GM10248 (cell line): Measurements from ENCODE around the gene SH2B3.

Experiments used
- CTCF ChIA-PET: fragments of 300-600 bp; sonication (Branson Sonifier 250); formaldehyde crosslinking; extraction: SDS; loops from one replicate; lab custom pipeline; 2021; ENCODE audit warnings: antibody characterized with exemption; lab: Yijun Ruan, JAX
- POLR2A ChIA-PET: fragments of 350-650 bp; sonication (Branson Sonifier 250); formaldehyde crosslinking; extraction: SDS; loops from one replicate; lab custom pipeline; 2020; ENCODE audit warnings: antibody characterized with exemption; lab: Yijun Ruan, JAX
- DNase-seq: peaks from one replicate; pipeline ENCODE4 v3.0.0; 2012; ENCODE audit errors: extremely low spot score
- TF ChIP-seq, protein P1 (sequence below): IDR thresholded peaks from 2 replicates; pipeline ENCODE4 v1.5.1; 2012; ENCODE audit warnings: mild to moderate bottlenecking, low read depth; ENCODE audit errors: extremely low read depth, missing control alignments, control extremely low read depth

The SH2B3 gene

DNA sequence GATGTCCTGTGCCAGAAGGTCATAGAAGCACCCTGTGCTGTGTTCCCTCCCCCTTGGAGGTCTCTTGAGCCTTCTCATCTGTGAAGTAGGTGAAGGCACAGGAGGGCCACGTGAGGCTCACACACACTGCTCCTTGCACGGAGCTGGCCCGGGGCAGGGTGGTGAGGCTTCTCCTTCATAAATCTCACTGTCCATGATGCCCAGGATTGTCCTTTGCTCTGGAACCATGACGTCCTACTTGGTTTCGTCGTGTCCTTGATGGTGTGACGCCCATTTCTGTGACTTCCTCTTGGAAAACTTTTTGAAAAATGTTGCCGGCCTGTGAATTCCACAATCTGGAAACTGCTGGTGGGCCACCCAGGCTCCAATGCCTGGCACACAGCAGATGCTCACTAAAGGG lies 34.4 kb downstream of the SH2B3 start:
- DNase-seq: no peak
- TF ChIP-seq, protein P1, sequence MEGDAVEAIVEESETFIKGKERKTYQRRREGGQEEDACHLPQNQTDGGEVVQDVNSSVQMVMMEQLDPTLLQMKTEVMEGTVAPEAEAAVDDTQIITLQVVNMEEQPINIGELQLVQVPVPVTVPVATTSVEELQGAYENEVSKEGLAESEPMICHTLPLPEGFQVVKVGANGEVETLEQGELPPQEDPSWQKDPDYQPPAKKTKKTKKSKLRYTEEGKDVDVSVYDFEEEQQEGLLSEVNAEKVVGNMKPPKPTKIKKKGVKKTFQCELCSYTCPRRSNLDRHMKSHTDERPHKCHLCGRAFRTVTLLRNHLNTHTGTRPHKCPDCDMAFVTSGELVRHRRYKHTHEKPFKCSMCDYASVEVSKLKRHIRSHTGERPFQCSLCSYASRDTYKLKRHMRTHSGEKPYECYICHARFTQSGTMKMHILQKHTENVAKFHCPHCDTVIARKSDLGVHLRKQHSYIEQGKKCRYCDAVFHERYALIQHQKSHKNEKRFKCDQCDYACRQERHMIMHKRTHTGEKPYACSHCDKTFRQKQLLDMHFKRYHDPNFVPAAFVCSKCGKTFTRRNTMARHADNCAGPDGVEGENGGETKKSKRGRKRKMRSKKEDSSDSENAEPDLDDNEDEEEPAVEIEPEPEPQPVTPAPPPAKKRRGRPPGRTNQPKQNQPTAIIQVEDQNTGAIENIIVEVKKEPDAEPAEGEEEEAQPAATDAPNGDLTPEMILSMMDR: no peak
- ChIA-PET POLR2A (no interaction called here), CTCF (interaction anchor here (0.9 to 44.4 kb wide), 3 partner anchors 11 to 36 kb away, joined by 3 to 1216 read pairs (median 19); partner anchors contain the start of gene SH2B3)

DNA sequence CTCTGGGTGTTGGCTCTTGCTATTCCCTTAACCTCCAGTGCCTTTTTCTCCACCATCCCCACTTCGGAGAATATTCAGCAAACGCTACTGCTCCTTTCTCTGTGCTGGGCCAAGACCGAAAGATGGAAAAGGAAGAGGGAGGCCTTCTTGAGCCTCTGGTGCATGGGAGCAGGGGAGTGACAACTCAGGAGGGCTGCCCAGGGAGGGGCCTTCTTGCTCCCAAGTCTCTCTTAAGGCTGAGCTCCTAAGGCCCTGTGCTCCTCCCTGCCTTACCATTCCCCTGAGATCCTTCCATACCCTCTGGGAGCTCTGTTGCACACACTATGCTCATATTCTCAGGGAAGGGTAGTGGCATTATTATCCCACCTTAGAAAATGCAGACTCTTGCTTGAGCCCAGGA lies 34.9 kb downstream of the SH2B3 start:
- TF ChIP-seq, protein P1: no peak
- POLR2A ChIA-PET: interaction anchor here (0.7 kb wide), 1 partner anchor 1317 kb away, joined by 5 read pairs; the partner anchor contains the start of gene IFT81
- CTCF ChIA-PET: interaction anchor here (3.4 to 44.4 kb wide), 2 partner anchors 11 to 36 kb away, joined by 38 to 1216 read pairs; partner anchors contain the start of gene SH2B3
- no peak for DNase-seq

DNA sequence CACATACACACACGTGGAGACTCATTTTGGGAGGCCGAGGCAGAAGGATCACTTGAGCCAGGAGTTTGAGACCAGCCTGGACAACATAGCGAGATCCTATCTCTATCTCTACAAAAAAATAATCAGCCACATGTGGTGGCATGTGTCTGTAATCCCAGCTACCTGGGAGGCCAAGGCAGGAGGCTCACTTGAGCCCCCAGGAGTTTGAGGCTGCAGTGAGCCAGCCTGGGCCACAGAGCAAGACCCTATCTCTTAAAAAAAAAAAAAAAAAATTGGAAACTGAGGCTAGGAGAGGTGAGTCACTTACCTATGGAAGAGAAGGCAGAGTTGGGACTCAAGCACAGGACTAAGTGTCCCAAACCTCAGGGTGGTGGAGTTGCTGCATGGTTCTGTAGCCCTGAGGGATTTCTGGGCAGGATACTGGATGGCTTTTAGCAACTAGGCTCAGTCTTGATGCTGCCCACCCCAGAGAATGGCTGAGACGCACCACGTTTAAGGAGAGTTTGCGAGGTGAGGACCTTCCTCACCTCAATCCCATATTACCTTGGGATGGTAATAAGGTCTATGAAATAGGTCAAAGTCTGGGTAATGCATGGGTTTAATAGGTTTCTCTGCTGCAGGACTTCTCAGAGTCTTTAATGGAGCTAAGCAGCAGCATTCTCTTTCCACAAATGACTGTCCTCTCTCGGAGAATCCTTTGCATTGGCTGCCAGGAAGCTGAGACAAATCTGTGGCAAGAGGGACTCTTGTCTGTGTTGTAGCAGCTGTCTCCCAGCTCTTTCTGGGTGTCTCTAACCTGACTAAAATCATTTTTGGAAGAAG lies 35.6 kb downstream of the SH2B3 start:
- TF ChIP-seq, protein P1: no peak
- POLR2A ChIA-PET: interaction anchor here (0.6 to 0.7 kb wide), 2 partner anchors 38 to 1317 kb away, joined by 4 to 5 read pairs; partner anchors contain the start of gene IFT81
- CTCF ChIA-PET: interaction anchor here (0.8 to 44.4 kb wide), 5 partner anchors 10 to 37 kb away, joined by 3 to 1216 read pairs (median 9); partner anchors contain the start of gene SH2B3
- no peak for DNase-seq

DNA sequence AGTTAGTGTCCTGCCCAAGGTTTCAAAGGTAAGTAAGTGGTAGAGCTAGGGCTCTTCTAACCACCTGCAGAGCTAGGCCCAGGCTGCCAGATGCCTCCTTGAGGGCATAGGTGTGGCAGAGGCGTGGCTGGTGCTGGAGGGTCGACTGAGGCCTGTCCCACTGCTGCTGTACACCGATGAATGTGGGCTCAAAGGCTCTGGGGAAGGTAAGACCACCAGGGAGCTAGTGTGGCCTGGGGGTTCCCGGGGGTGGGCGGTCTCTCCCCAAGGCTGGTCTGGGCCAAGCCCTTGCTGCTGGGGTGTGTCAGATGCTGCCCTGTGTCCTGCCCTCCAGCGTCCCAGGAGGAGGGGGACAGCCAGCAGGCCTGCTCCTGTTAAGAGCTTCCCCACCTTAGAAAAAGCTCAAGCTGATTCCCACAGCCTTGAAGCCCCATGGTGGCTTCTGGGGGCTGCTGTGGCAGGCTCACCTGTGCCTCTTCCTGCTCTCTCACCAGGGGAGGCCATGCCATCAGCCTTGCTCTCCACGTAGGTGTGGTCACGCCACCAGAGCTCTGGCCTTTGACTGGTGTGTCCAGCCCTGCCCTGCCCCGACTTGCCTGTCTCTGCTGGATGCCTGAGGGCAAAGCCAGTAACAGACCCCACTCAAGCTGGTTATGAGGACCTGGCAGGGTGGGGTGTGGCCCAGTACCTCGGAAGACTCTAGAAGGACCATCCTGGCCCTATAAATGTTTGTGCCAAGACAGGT lies 36.8 kb downstream of the SH2B3 start:
- CTCF ChIA-PET: interaction anchor here (1.1 to 44.4 kb wide), 5 partner anchors 8 to 38 kb away, joined by 3 to 1216 read pairs (median 34); partner anchors contain the start of gene SH2B3
- TF ChIP-seq, protein P1: no peak
- DNase-seq: no peak
- POLR2A ChIA-PET: no interaction called here

DNA sequence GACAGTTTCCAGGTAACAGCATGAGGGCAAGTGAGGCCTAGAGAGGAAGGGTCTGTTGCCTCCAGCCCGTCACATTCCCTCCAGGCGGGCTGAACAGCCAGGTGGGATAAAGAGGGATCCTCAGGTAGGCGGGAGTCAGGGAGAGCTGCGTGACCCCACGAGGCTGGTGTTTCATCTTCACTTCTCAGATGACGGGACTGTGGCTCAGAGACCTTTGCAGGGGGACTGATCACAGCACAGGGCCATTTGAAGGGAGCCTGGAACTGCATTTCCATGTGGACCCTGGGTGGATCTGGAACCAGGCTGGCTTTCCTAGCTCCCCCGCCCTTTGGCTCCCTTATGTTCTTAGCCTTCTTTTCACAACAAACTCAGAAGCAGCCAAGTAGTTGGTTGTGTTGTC lies 37.4 kb downstream of the SH2B3 start:
- CTCF ChIA-PET: interaction anchor here (1.1 to 44.4 kb wide), 5 partner anchors 8 to 39 kb away, joined by 3 to 1216 read pairs (median 34); partner anchors contain the start of gene SH2B3
- TF ChIP-seq, protein P1: no peak
- DNase-seq: no peak
- POLR2A ChIA-PET: interaction anchor here (2.2 kb wide), 1 partner anchor 8 kb away, joined by 16 read pairs; no protein-coding TSS in a partner anchor

DNA sequence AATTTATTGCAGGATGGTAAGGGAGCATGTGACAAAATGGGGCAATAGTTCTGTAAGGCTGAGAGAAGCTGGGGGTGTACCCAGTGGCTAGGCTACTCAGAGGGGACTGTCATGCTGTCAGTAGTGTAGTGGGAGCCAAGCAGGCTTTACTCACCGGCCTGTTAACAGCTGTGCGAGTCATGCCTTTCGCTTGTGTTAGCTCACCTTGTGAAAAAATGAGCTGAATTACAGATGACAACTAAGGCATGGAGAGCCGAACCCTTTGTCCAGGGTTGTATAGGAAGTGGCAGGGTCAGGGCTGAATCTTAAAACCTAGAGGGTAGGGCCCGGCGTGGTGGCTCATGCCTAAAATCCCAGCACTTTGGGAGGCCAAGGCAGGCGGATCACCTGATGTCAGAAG lies 37.9 kb downstream of the SH2B3 start:
- no peak for DNase-seq
- ChIA-PET CTCF (interaction anchor here (1.3 to 44.4 kb wide), 6 partner anchors 8 to 39 kb away, joined by 3 to 1216 read pairs (median 20); partner anchors contain the start of gene SH2B3), POLR2A (interaction anchor here (2.2 kb wide), 1 partner anchor 8 kb away, joined by 16 read pairs; no protein-coding TSS in a partner anchor)

More for the DNA sequence above, 37.9 kb downstream of the SH2B3 start:
- TF ChIP-seq, protein P1: no peak
